ENCODE measurements around the gene CNKSR3. TPM values are rescaled to one million over a fixed set of nuclear protein-coding genes. Genes with fewer than 3 reads are reported as not detected.

CNKSR3 gene
- total and polyA plus RNA-seq, 12 donors = 4.2 to 42.2 (median 24.1) TPM

DNA sequence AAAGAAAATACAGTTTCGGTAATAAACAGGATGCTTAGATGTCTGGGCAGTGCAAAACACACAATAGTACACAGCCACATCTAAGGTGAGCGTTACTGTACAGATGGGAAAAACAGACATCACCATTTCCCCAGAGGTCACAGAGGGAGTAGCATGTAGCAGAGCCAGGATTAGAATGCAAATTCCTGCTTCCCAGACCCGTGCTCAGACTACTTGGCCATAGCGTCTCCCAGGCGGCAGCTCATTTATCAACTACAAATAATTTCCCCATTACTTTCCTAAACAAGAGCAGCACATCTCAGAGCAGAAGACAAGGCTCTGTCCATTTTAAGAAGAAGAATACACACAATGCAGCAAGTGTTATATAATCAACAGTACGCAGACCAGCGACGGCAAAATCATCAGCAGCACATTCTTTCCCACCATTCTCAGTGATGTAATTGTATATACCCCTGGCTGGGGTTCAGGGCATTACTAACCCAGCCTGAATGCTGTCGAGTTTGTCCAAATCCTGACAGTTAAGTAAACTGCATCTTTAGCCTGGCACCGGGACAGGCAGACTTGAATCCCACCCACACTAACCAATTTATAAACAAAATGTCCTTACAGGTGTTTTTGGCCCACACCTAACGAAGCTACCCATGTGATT is 61.9 kb downstream of the CNKSR3 start:
- 17 to 21% methylated on average over 11 of the region's 11 CpGs for WGBS, 2 donors
- no peaks in the 10 kb centered on the region for H3K9me3 ChIP-seq
- DNase-seq (peak in 1 of 2 donors; percentile 60), ATAC-seq (peak; percentile 84 to 95 (median 92))
- H3K27ac ChIP-seq = peak overlapping the region in 8 of 10 donors; percentile 7 to 64 (median 41)
- peaks cover 0 to 12% (median 0%) of the 10 kb centered on the region in 9 donors for H3K36me3 ChIP-seq
- H3K4me1 ChIP-seq = peaks cover 4 to 64% (median 29%) of the 10 kb centered on the region in 9 donors
- intact Hi-C loops (cut with DNase I) = no loop called here
- TF ChIP-seq, protein P1, sequence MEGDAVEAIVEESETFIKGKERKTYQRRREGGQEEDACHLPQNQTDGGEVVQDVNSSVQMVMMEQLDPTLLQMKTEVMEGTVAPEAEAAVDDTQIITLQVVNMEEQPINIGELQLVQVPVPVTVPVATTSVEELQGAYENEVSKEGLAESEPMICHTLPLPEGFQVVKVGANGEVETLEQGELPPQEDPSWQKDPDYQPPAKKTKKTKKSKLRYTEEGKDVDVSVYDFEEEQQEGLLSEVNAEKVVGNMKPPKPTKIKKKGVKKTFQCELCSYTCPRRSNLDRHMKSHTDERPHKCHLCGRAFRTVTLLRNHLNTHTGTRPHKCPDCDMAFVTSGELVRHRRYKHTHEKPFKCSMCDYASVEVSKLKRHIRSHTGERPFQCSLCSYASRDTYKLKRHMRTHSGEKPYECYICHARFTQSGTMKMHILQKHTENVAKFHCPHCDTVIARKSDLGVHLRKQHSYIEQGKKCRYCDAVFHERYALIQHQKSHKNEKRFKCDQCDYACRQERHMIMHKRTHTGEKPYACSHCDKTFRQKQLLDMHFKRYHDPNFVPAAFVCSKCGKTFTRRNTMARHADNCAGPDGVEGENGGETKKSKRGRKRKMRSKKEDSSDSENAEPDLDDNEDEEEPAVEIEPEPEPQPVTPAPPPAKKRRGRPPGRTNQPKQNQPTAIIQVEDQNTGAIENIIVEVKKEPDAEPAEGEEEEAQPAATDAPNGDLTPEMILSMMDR (IDR thresholded peaks at IDR 0.05) = peak in 4 of 9 donors; percentile 15 to 39 (median 29)
- peak overlapping the region in 5 of 10 donors; percentile 3 to 30 (median 14) for H3K4me3 ChIP-seq
- H3K27me3 ChIP-seq = no peaks in the 10 kb centered on the region

DNA sequence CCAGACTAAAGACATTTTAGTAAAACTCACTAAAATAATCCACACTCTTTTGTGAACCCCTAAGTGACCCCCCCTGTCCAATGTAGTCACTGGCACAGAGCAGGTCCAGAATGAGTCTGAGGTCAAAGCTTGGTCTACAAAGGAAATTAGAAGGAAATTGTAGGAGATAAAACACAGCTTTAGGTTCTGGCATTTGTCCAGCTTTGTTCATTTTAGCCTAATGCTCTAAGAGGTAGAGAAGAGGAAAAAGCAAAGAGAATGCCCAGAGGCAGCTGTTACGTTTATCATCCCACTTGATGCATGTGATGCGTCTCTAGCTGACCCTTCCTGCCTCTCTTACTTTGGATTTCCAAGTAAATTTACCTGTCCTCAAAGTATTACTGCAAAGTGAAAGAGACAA is 62.5 kb downstream of the CNKSR3 start:
- Histone ChIP-seq H3K4me1 (peaks cover 4 to 58% (median 29%) of the 10 kb centered on the region in 9 donors), H3K27ac (peak overlapping the region in 5 of 10 donors; percentile 29 to 64 (median 57)), H3K36me3 (peaks cover 0 to 12% (median 0%) of the 10 kb centered on the region in 9 donors), H3K27me3 (no peaks in the 10 kb centered on the region), H3K9me3 (no peaks in the 10 kb centered on the region), H3K4me3 (peak overlapping the region in 5 of 10 donors; percentile 3 to 30 (median 14))
- WGBS, 2 donors = 22 to 45% methylated on average over 2 of the region's 2 CpGs
- TF ChIP-seq, protein P1 (IDR thresholded peaks at IDR 0.05) = no peak
- DNase-seq (no peak), ATAC-seq (peak in 4 of 8 donors; percentile 25 to 42 (median 31))
- intact Hi-C loops (cut with DNase I) = no loop called here

DNA sequence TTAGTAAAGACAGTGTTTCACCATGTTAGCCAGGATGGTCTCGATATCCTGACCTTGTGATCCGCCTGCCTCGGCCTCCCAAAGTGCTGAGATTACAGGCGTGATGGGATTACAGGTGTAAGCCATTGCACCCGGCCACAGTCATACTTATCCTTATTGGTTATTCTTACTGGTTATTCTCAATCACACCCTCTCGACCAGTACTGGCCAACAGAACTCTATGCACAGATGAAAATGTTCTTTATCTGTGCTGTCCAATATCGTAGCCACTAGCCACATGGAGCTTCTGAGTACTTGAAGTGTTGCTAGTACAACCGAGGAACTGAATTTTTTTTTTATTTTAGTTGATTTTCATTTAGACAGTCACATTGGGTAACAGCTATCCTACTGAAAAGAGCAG is 63.5 kb downstream of the CNKSR3 start:
- TF ChIP-seq, protein P1 (IDR thresholded peaks at IDR 0.05) = no peak
- Histone ChIP-seq H3K27ac (peak overlapping the region in 3 of 10 donors; percentile 25 to 59 (median 57)), H3K27me3 (no peaks in the 10 kb centered on the region), H3K9me3 (no peaks in the 10 kb centered on the region), H3K36me3 (peaks cover 0 to 16% (median 0%) of the 10 kb centered on the region in 9 donors), H3K4me1 (peaks cover 4 to 52% (median 29%) of the 10 kb centered on the region in 9 donors), H3K4me3 (no peak overlapping the region)
- DNase-seq = no peak
- WGBS, 2 donors = 78 to 85% methylated on average over 8 of the region's 8 CpGs
- intact Hi-C loops (cut with DNase I) = no loop called here
- peak in 2 of 8 donors; percentile 47 to 53 for ATAC-seq

DNA sequence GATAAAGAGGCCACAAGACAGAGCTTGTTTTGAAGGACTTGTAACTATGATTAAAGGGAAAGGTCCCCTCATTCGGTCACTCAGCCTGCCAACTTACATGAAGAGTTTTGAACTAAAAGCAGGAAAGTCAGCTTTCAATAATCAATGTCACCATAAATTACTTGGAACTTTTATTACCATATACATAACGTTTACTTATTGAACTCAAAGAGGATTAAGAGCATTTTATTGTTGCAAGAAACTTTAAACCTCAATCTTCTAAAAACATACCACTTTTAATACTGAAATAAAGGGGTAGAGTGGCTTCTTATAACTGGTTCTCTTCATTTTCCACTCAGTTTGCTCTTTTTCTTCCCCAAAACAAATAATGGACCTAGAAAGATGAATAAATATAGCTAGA is 65.1 kb downstream of the CNKSR3 start:
- DNase-seq (no peak), ATAC-seq (no peak)
- Histone ChIP-seq H3K4me1 (peaks cover 4 to 52% (median 29%) of the 10 kb centered on the region in 9 donors), H3K27ac (no peak overlapping the region), H3K9me3 (no peaks in the 10 kb centered on the region), H3K27me3 (no peaks in the 10 kb centered on the region), H3K4me3 (no peak overlapping the region), H3K36me3 (peaks cover 0 to 31% (median 0%) of the 10 kb centered on the region in 9 donors)
- TF ChIP-seq, protein P1 (IDR thresholded peaks at IDR 0.05) = no peak
- intact Hi-C loops (cut with DNase I) = no loop called here
- 82 to 83% methylated on average over 2 of the region's 2 CpGs for WGBS, 2 donors

Data from heart right ventricle (tissue), 16 donors.